GM19452 (cell line): ENCODE measurements around the gene ELAVL4.

Experiments
- ATAC-seq: cut with Tn5 transposase; IDR thresholded peaks from one replicate; pipeline ENCODE4 v1.9.1; 2021; ENCODE audit not compliant: unreplicated experiment

The ELAVL4 gene

GRCh38 chr1:50175719-50176639 is 67.3 kb downstream of the ELAVL4 start:
- ATAC-seq, result no peak

- no peak for ATAC-seq
Measured at GRCh38 chr1:50177994-50178393, 69.3 kb downstream of the ELAVL4 start.

GRCh38 chr1:50179639-50180038 is 70.9 kb downstream of the ELAVL4 start:
- no peak for ATAC-seq

GRCh38 chr1:50180367-50180766 is 71.6 kb downstream of the ELAVL4 start:
- no peak for ATAC-seq

- ATAC-seq, result no peak
Measured at GRCh38 chr1:50181027-50181663, 72.4 kb downstream of the ELAVL4 start.

GRCh38 chr1:50183378-50184133 is 74.8 kb downstream of the ELAVL4 start:
- ATAC-seq, result no peak

GRCh38 chr1:50189369-50189768 is 80.6 kb downstream of the ELAVL4 start:
- ATAC-seq, result no peak

- ATAC-seq, result no peak
Measured at GRCh38 chr1:50193002-50193401, 84.3 kb downstream of the ELAVL4 start.

GRCh38 chr1:50195205-50195604 is 86.5 kb downstream of the ELAVL4 start:
- ATAC-seq, result no peak

GRCh38 chr1:50196081-50196480 is 87.4 kb downstream of the ELAVL4 start:
- no peak for ATAC-seq

- ATAC-seq, result no peak
Measured at GRCh38 chr1:50197216-50197615, 88.5 kb downstream of the ELAVL4 start.

GRCh38 chr1:50208315-50208714 is 99.6 kb downstream of the ELAVL4 start:
- ATAC-seq, result no peak

- ATAC-seq, result no peak
Measured at GRCh38 chr1:50208756-50209155, 100.0 kb downstream of the ELAVL4 start.

GRCh38 chr1:50209749-50210148 is 101.0 kb downstream of the ELAVL4 start:
- no peak for ATAC-seq

GRCh38 chr1:50213505-50213904 is 104.8 kb downstream of the ELAVL4 start:
- no peak for ATAC-seq

GRCh38 chr1:50214717-50215116 is 106.0 kb downstream of the ELAVL4 start:
- no peak for ATAC-seq

GRCh38 chr1:50218344-50219120 is 109.8 kb downstream of the ELAVL4 start:
- no peak for ATAC-seq

- ATAC-seq, result no peak
Measured at GRCh38 chr1:50228871-50229384, 120.2 kb downstream of the ELAVL4 start.

- ATAC-seq, result no peak
Measured at GRCh38 chr1:50231209-50231608, 122.5 kb downstream of the ELAVL4 start.

GRCh38 chr1:50232336-50232735 is 123.6 kb downstream of the ELAVL4 start:
- ATAC-seq, result no peak

- no peak for ATAC-seq
Measured at GRCh38 chr1:50236656-50237055, 127.9 kb downstream of the ELAVL4 start.
